Measurements from ENCODE around the gene PDGFA. TPM values are rescaled to one million over a fixed set of nuclear protein-coding genes. Genes with fewer than 3 reads are reported as not detected.
A peak's percentile ranks its signal among the peaks of the same experiment; 100 is the strongest.

PDGFA gene
- total RNA-seq, 4 donors from 2014 or later: 60.2 to 123 (median 104) TPM

GRCh38 chr7:516216-516605 is 3.4 kb downstream of the PDGFA start:
- WGBS, 2 donors (ENCODE audit: low coverage in 1 of 2): 41 to 43% methylated on average over 5 to 13 of the region's 13 CpGs
- H3K27ac ChIP-seq: peak overlapping the region; percentile 95 to 98 (median 96)
- peaks cover 0 to 6% (median 0%) of the 10 kb centered on the region in 4 donors for H3K36me3 ChIP-seq
- H3K4me3 ChIP-seq: peak overlapping the region; percentile 9 to 85 (median 80)
- peaks cover 38 to 74% (median 68%) of the 10 kb centered on the region in 4 donors for H3K4me1 ChIP-seq
- in situ Hi-C loops (cut with MboI; ENCODE audit: low pct_ligation_motif_present in 1 of 4, low pct_unique_long_range_greater_than_20kb in 1 of 4, low sequenced_read_pairs in 3 of 4): no loop called here
- DNase-seq: no peak
- intact Hi-C loops (cut with DNase I; ENCODE audit: low total_unique reads): loop anchor here (10.0 kb wide), 2 partner anchors 209 to 259 kb away; partner anchors contain the start of genes DNAAF5 and PRKAR1B
- no peaks in the 10 kb centered on the region for H3K9me3 ChIP-seq
- no peak for TF ChIP-seq EP300 (IDR thresholded peaks at IDR 0.05; ENCODE audit: low read depth)
- TF ChIP-seq POLR2AphosphoS5 (IDR thresholded peaks at IDR 0.05): no peak
- no peak for TF ChIP-seq CTCF (IDR thresholded peaks at IDR 0.05)
- no peak for TF ChIP-seq POLR2A (IDR thresholded peaks at IDR 0.05)
- peaks cover 11% of the 10 kb centered on the region for H3K27me3 ChIP-seq

- peaks cover 5% of the 10 kb centered on the region for H3K27me3 ChIP-seq
- in situ Hi-C loops (cut with MboI; ENCODE audit: low pct_ligation_motif_present in 1 of 4, low pct_unique_long_range_greater_than_20kb in 1 of 4, low sequenced_read_pairs in 3 of 4): no loop called here
Observed at GRCh38 chr7:515628-516027, 4.0 kb downstream of the PDGFA start.

GRCh38 chr7:514651-515598 is 4.7 kb downstream of the PDGFA start:
- Histone ChIP-seq H3K27me3 (no peaks in the 10 kb centered on the region), H3K36me3 (peaks cover 0 to 6% (median 0%) of the 10 kb centered on the region in 4 donors), H3K4me1 (peaks cover 32 to 61% (median 55%) of the 10 kb centered on the region in 4 donors), H3K9me3 (no peaks in the 10 kb centered on the region), H3K27ac (peak overlapping the region; percentile 95 to 98 (median 96)), H3K4me3 (no peak overlapping the region)
- in situ Hi-C loops (cut with MboI; ENCODE audit: low pct_ligation_motif_present in 1 of 4, low pct_unique_long_range_greater_than_20kb in 1 of 4, low sequenced_read_pairs in 3 of 4): no loop called here
- DNase-seq: peak; percentile 78
- TF ChIP-seq POLR2AphosphoS5 (IDR thresholded peaks at IDR 0.05): peak in 1 of 3 donors; percentile 42
- no peak for TF ChIP-seq EP300 (IDR thresholded peaks at IDR 0.05; ENCODE audit: low read depth)
- TF ChIP-seq POLR2A (IDR thresholded peaks at IDR 0.05): no peak
- TF ChIP-seq CTCF (IDR thresholded peaks at IDR 0.05): no peak
- 53 to 55% methylated on average over 6 to 25 of the region's 25 CpGs for WGBS, 2 donors (ENCODE audit: low coverage in 1 of 2)
- intact Hi-C loops (cut with DNase I; ENCODE audit: low total_unique reads): loop anchor here (10.0 kb wide), 2 partner anchors 210 to 260 kb away; partner anchors contain the start of genes DNAAF5 and PRKAR1B

More at GRCh38 chr7:515628-516027, 4.0 kb downstream of the PDGFA start:
- TF ChIP-seq CTCF (IDR thresholded peaks at IDR 0.05) (no peak), POLR2AphosphoS5 (IDR thresholded peaks at IDR 0.05) (no peak), EP300 (IDR thresholded peaks at IDR 0.05; ENCODE audit: low read depth) (no peak), POLR2A (IDR thresholded peaks at IDR 0.05) (no peak)
- Histone ChIP-seq H3K4me3 (no peak overlapping the region), H3K27ac (peak overlapping the region; percentile 95 to 98 (median 96)), H3K4me1 (peaks cover 32 to 68% (median 62%) of the 10 kb centered on the region in 4 donors), H3K9me3 (no peaks in the 10 kb centered on the region), H3K36me3 (peaks cover 0 to 6% (median 0%) of the 10 kb centered on the region in 4 donors)
- 76 to 84% methylated on average over 5 to 10 of the region's 10 CpGs for WGBS, 2 donors (ENCODE audit: low coverage in 1 of 2)
- intact Hi-C loops (cut with DNase I; ENCODE audit: low total_unique reads): loop anchor here (10.0 kb wide), 2 partner anchors 209 to 259 kb away; partner anchors contain the start of genes DNAAF5 and PRKAR1B
- no peak for DNase-seq

GRCh38 chr7:514242-514641 is 5.4 kb downstream of the PDGFA start:
- Histone ChIP-seq H3K4me1 (peaks cover 32 to 60% (median 55%) of the 10 kb centered on the region in 4 donors), H3K27ac (peak overlapping the region; percentile 95 to 98 (median 96)), H3K4me3 (no peak overlapping the region), H3K27me3 (no peaks in the 10 kb centered on the region), H3K9me3 (no peaks in the 10 kb centered on the region), H3K36me3 (peaks cover 0 to 8% (median 0%) of the 10 kb centered on the region in 4 donors)
- no peak for DNase-seq
- intact Hi-C loops (cut with DNase I; ENCODE audit: low total_unique reads): loop anchor here (10.0 kb wide), 2 partner anchors 211 to 261 kb away; partner anchors contain the start of genes DNAAF5 and PRKAR1B
- WGBS, 2 donors (ENCODE audit: low coverage in 1 of 2): 87 to 89% methylated on average over 3 to 10 of the region's 10 CpGs
- TF ChIP-seq EP300 (IDR thresholded peaks at IDR 0.05; ENCODE audit: low read depth) (no peak), CTCF (IDR thresholded peaks at IDR 0.05) (no peak), POLR2A (IDR thresholded peaks at IDR 0.05) (no peak), POLR2AphosphoS5 (IDR thresholded peaks at IDR 0.05) (no peak)
- in situ Hi-C loops (cut with MboI; ENCODE audit: low pct_ligation_motif_present in 1 of 4, low pct_unique_long_range_greater_than_20kb in 1 of 4, low sequenced_read_pairs in 3 of 4): no loop called here
